ENCODE measurements around the gene MYO9B.

Gene MYO9B

GRCh38 chr19:17123041-17123440 lies 47.5 kb downstream of the MYO9B start:
- H3K14ac ChIP-seq (ENCODE audit: low read length), result no peak overlapping the region
- H2BK5ac ChIP-seq (ENCODE audit: low read depth, low read length, poor library complexity), result no peak overlapping the region
- peaks cover 2% of the 10 kb centered on the region for H3K79me2 ChIP-seq (ENCODE audit: control insufficient read depth, insufficient read depth, low read length, poor library complexity)
- H2AFZ ChIP-seq (ENCODE audit: insufficient read depth, low read length, poor library complexity), result no peak overlapping the region
- no peak overlapping the region for H3K23ac ChIP-seq (ENCODE audit: low read length)
- H2BK12ac ChIP-seq (ENCODE audit: low read length), result no peak overlapping the region
- H3K27ac ChIP-seq (ENCODE audit: low read depth, low read length), result no peak overlapping the region
- DNase-seq, result no peak
- H4K8ac ChIP-seq (ENCODE audit: low read depth, low read length), result no peak overlapping the region
- no peaks in the 10 kb centered on the region for H3K27me3 ChIP-seq (ENCODE audit: insufficient read depth, low read length)
- no peak overlapping the region for H3K18ac ChIP-seq (ENCODE audit: low read length)
- H3K9ac ChIP-seq (ENCODE audit: low read length), result no peak overlapping the region
- no peak overlapping the region for H4K12ac ChIP-seq (ENCODE audit: low read depth, low read length)
- no peak overlapping the region for H2AK5ac ChIP-seq (ENCODE audit: low read length)
- H3K79me1 ChIP-seq (ENCODE audit: low read length), result peaks cover 15% of the 10 kb centered on the region
- H3K4me1 ChIP-seq (ENCODE audit: control insufficient read depth in 1 of 2, insufficient read depth in 2 of 2, low read length in 2 of 2), result peaks cover 17 to 24% of the 10 kb centered on the region in 2 experiments
- H3K4ac ChIP-seq (ENCODE audit: low read depth, low read length), result no peak overlapping the region
- no peak overlapping the region for H3K4me2 ChIP-seq (ENCODE audit: low read length)
- H3K4me3 ChIP-seq (ENCODE audit: low read depth, low read length), result no peak overlapping the region
- no peak overlapping the region for H4K91ac ChIP-seq (ENCODE audit: low read depth, low read length)
- peaks cover 7 to 12% of the 10 kb centered on the region in 2 experiments for H3K36me3 ChIP-seq (ENCODE audit: control insufficient read depth in 1 of 2, insufficient read depth in 2 of 2, low read length in 2 of 2)
- H3K9me3 ChIP-seq (ENCODE audit: insufficient read depth, low read depth, low read length), result no peaks in the 10 kb centered on the region
- H2BK120ac ChIP-seq (ENCODE audit: insufficient read depth, low read length, poor library complexity), result no peak overlapping the region
- no CpG with 5 or more reads among the region's 2 CpGs for WGBS (ENCODE audit: extremely low coverage, insufficient coverage, insufficient read length)

- Histone ChIP-seq H4K91ac (ENCODE audit: low read depth, low read length) (no peak overlapping the region), H3K4me1 (ENCODE audit: control insufficient read depth in 1 of 2, insufficient read depth in 2 of 2, low read length in 2 of 2) (peaks cover 17 to 24% of the 10 kb centered on the region in 2 experiments), H2BK5ac (ENCODE audit: low read depth, low read length, poor library complexity) (no peak overlapping the region), H2AFZ (ENCODE audit: insufficient read depth, low read length, poor library complexity) (no peak overlapping the region), H3K14ac (ENCODE audit: low read length) (no peak overlapping the region), H4K8ac (ENCODE audit: low read depth, low read length) (no peak overlapping the region), H3K18ac (ENCODE audit: low read length) (peak overlapping the region; percentile 12), H2BK12ac (ENCODE audit: low read length) (no peak overlapping the region), H4K12ac (ENCODE audit: low read depth, low read length) (no peak overlapping the region), H3K9me3 (ENCODE audit: insufficient read depth, low read depth, low read length) (no peaks in the 10 kb centered on the region), H3K27me3 (ENCODE audit: insufficient read depth, low read length) (no peaks in the 10 kb centered on the region), H3K36me3 (ENCODE audit: control insufficient read depth in 1 of 2, insufficient read depth in 2 of 2, low read length in 2 of 2) (peaks cover 5 to 9% of the 10 kb centered on the region in 2 experiments), H2AK5ac (ENCODE audit: low read length) (no peak overlapping the region), H3K23ac (ENCODE audit: low read length) (no peak overlapping the region), H3K4ac (ENCODE audit: low read depth, low read length) (no peak overlapping the region), H3K9ac (ENCODE audit: low read length) (no peak overlapping the region), H3K4me2 (ENCODE audit: low read length) (no peak overlapping the region), H3K4me3 (ENCODE audit: low read depth, low read length) (no peak overlapping the region), H2BK120ac (ENCODE audit: insufficient read depth, low read length, poor library complexity) (no peak overlapping the region), H3K79me2 (ENCODE audit: control insufficient read depth, insufficient read depth, low read length, poor library complexity) (peaks cover 5% of the 10 kb centered on the region), H3K27ac (ENCODE audit: low read depth, low read length) (no peak overlapping the region), H3K79me1 (ENCODE audit: low read length) (peaks cover 22% of the 10 kb centered on the region)
- DNase-seq, result no peak
- WGBS (ENCODE audit: extremely low coverage, insufficient coverage, insufficient read length), result no CpG with 5 or more reads among the region's 1 CpG
These were observed 48.4 kb downstream of the MYO9B start for GRCh38 chr19:17124025-17124424.

DNA sequence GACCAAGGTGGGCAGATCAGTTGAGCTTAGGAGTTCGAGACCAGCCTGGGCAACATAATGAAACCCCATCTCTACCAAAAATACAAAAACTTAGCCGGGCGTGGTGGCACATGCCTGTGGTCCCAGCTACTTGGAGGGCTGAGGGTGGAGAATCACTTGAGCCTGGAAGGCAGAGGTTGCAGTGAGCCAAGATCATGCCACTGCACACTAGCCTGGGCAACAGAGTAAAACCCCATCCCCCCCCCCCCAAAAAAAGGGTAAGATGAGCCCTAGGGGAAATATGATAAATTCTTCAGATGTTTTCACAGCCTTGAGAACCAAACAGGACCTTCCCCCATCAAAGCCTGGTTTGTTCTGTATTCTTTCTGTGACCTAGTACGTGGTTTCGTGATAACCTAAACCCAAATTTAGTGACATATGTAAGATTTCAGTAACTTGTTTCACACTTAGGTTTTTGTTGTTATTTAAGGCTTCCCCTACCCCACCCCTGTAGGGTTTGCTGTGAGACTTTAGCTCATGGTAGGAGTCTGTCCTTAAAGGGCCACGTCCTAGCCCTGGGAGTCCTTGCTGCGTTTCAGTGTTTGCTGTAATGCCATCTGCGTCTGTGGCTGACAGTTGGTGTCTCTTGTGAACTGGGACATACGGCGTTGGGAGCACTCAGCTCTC lies 49.6 kb downstream of the MYO9B start:
- no peak overlapping the region for H3K9ac ChIP-seq (ENCODE audit: low read length)
- peaks cover 5% of the 10 kb centered on the region for H3K79me2 ChIP-seq (ENCODE audit: control insufficient read depth, insufficient read depth, low read length, poor library complexity)
- no peak overlapping the region for H2BK5ac ChIP-seq (ENCODE audit: low read depth, low read length, poor library complexity)
- no peak overlapping the region for H2AK5ac ChIP-seq (ENCODE audit: low read length)
- H3K27ac ChIP-seq (ENCODE audit: low read depth, low read length), result peak overlapping the region; percentile 8
- H3K23ac ChIP-seq (ENCODE audit: low read length), result no peak overlapping the region
- H3K14ac ChIP-seq (ENCODE audit: low read length), result peak overlapping the region; percentile 2
- H4K91ac ChIP-seq (ENCODE audit: low read depth, low read length), result peak overlapping the region; percentile 15
- H3K18ac ChIP-seq (ENCODE audit: low read length), result peak overlapping the region; percentile 12
- peak overlapping the region; percentile 14 for H2BK12ac ChIP-seq (ENCODE audit: low read length)
- no peak overlapping the region for H3K4me3 ChIP-seq (ENCODE audit: low read depth, low read length)
- no peak overlapping the region for H4K8ac ChIP-seq (ENCODE audit: low read depth, low read length)
- H3K79me1 ChIP-seq (ENCODE audit: low read length), result peaks cover 24% of the 10 kb centered on the region
- peak overlapping the region; percentile 21 for H2BK120ac ChIP-seq (ENCODE audit: insufficient read depth, low read length, poor library complexity)
- no peak for DNase-seq
- WGBS (ENCODE audit: extremely low coverage, insufficient coverage, insufficient read length), result no CpG with 5 or more reads among the region's 10 CpGs
- no peak overlapping the region for H4K12ac ChIP-seq (ENCODE audit: low read depth, low read length)
- H3K27me3 ChIP-seq (ENCODE audit: insufficient read depth, low read length), result no peaks in the 10 kb centered on the region
- H2AFZ ChIP-seq (ENCODE audit: insufficient read depth, low read length, poor library complexity), result no peak overlapping the region
- no peak overlapping the region for H3K4me2 ChIP-seq (ENCODE audit: low read length)
- no peaks in the 10 kb centered on the region for H3K9me3 ChIP-seq (ENCODE audit: insufficient read depth, low read depth, low read length)
- H3K4me1 ChIP-seq (ENCODE audit: control insufficient read depth in 1 of 2, insufficient read depth in 2 of 2, low read length in 2 of 2), result peaks cover 19 to 26% of the 10 kb centered on the region in 2 experiments
- no peak overlapping the region for H3K4ac ChIP-seq (ENCODE audit: low read depth, low read length)
- H3K36me3 ChIP-seq (ENCODE audit: control insufficient read depth in 1 of 2, insufficient read depth in 2 of 2, low read length in 2 of 2), result peaks cover 4 to 8% of the 10 kb centered on the region in 2 experiments

GRCh38 chr19:17125728-17126677 lies 50.4 kb downstream of the MYO9B start:
- Histone ChIP-seq H2AK5ac (ENCODE audit: low read length) (peak overlapping the region; percentile 77), H4K8ac (ENCODE audit: low read depth, low read length) (peak overlapping the region; percentile 53), H3K27me3 (ENCODE audit: insufficient read depth, low read length) (no peaks in the 10 kb centered on the region), H3K4me3 (ENCODE audit: low read depth, low read length) (no peak overlapping the region), H3K9me3 (ENCODE audit: insufficient read depth, low read depth, low read length) (no peaks in the 10 kb centered on the region), H3K9ac (ENCODE audit: low read length) (no peak overlapping the region), H3K4me2 (ENCODE audit: low read length) (no peak overlapping the region), H2BK120ac (ENCODE audit: insufficient read depth, low read length, poor library complexity) (peak overlapping the region; percentile 57), H2BK12ac (ENCODE audit: low read length) (peak overlapping the region; percentile 59), H4K91ac (ENCODE audit: low read depth, low read length) (peak overlapping the region; percentile 70), H3K79me2 (ENCODE audit: control insufficient read depth, insufficient read depth, low read length, poor library complexity) (peaks cover 5% of the 10 kb centered on the region), H3K23ac (ENCODE audit: low read length) (no peak overlapping the region), H3K18ac (ENCODE audit: low read length) (peak overlapping the region; percentile 85), H3K36me3 (ENCODE audit: control insufficient read depth in 1 of 2, insufficient read depth in 2 of 2, low read length in 2 of 2) (peaks cover 4 to 8% of the 10 kb centered on the region in 2 experiments), H3K4me1 (ENCODE audit: control insufficient read depth in 1 of 2, insufficient read depth in 2 of 2, low read length in 2 of 2) (peaks cover 22 to 29% of the 10 kb centered on the region in 2 experiments), H2BK5ac (ENCODE audit: low read depth, low read length, poor library complexity) (peak overlapping the region; percentile 59), H3K79me1 (ENCODE audit: low read length) (peaks cover 25% of the 10 kb centered on the region), H3K27ac (ENCODE audit: low read depth, low read length) (peak overlapping the region; percentile 44), H3K4ac (ENCODE audit: low read depth, low read length) (peak overlapping the region; percentile 36), H3K14ac (ENCODE audit: low read length) (peak overlapping the region; percentile 69), H4K12ac (ENCODE audit: low read depth, low read length) (no peak overlapping the region), H2AFZ (ENCODE audit: insufficient read depth, low read length, poor library complexity) (no peak overlapping the region)
- no CpG with 5 or more reads among the region's 23 CpGs for WGBS (ENCODE audit: extremely low coverage, insufficient coverage, insufficient read length)
- DNase-seq, result peak; percentile 69 to 76

Data from trophoblast cell (in vitro differentiated cells and primary cell).